ENCODE measurements around the gene SLC9B2.

- TF ChIP-seq, protein P1, sequence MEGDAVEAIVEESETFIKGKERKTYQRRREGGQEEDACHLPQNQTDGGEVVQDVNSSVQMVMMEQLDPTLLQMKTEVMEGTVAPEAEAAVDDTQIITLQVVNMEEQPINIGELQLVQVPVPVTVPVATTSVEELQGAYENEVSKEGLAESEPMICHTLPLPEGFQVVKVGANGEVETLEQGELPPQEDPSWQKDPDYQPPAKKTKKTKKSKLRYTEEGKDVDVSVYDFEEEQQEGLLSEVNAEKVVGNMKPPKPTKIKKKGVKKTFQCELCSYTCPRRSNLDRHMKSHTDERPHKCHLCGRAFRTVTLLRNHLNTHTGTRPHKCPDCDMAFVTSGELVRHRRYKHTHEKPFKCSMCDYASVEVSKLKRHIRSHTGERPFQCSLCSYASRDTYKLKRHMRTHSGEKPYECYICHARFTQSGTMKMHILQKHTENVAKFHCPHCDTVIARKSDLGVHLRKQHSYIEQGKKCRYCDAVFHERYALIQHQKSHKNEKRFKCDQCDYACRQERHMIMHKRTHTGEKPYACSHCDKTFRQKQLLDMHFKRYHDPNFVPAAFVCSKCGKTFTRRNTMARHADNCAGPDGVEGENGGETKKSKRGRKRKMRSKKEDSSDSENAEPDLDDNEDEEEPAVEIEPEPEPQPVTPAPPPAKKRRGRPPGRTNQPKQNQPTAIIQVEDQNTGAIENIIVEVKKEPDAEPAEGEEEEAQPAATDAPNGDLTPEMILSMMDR (conservative IDR thresholded peaks at IDR 0.05; ENCODE audit: low read depth in 2 of 2), result no peak
- no peak for TF ChIP-seq EZH2phosphoT487 (IDR thresholded peaks at IDR 0.05; ENCODE audit: unreplicated experiment)
- no peak for TF ChIP-seq JUNB (IDR thresholded peaks at IDR 0.05; ENCODE audit: unreplicated experiment)
Measured at GRCh38 chr4:103105558-103106356, 29.2 kb upstream of the SLC9B2 start.
